ENCODE data around the gene TTLL11.

DNA sequence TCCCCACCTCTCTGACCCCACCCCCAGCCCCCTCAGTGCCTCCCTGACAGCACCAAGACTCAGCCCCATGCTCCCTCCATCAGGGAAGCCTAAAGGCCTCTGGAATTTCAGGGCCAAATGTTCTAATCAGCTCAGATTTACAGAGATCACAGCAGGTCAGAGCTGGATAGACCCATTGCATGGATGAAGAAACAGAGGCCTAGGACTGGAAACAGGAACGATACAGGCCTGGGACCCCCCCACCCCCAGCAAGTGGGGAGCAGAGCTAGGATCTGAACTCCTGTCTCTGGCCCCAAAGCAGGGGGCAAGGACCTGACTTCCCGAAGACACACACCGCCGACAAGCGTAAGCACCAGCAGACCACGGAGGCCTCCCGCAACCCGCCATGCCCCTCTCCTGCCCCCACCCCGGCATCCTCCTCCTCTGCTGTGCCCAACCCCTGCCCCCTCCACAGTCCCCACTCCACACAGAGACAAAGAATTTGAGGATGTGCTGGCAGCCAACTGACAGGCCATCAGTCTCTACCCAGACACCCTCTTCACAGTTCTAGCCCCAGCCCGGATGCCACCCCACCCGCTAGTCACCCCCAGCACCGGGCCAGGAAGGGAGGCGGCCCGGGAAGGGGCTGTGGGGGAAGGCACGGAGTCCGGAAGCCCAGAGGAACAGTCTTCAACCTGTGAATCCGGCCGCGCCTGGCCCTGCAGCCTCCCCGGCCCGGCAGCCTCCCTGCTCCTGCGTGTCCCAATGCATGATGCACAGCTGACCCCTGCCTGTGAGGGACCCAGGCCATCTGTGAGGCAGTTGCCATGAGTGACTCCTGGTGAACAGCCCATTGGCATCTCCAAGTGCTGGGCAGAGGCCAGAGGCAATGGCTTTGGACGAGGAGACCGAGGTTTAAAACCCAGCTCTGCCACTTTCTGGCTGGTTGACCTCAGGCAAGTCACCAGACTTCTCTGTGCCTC is 35.2 kb upstream of the TTLL11 start:
- TF ChIP-seq EZH2phosphoT487 (IDR thresholded peaks at IDR 0.05; ENCODE audit: insufficient read depth, low read depth) (no peak), EZH2 (IDR thresholded peaks at IDR 0.05; ENCODE audit: insufficient read depth, poor library complexity, severe bottlenecking) (no peak)
